NCI-H2196 treated with DMSO at 0.1 percent for 48 hours (cell line): ENCODE measurements around the gene PEMT.

Source experiments
- DNase-seq: peaks from one replicate; lab custom pipeline; 2025; ENCODE audit not compliant: unreplicated experiment; lab: John Stamatoyannopoulos, UW

PEMT gene

DNA sequence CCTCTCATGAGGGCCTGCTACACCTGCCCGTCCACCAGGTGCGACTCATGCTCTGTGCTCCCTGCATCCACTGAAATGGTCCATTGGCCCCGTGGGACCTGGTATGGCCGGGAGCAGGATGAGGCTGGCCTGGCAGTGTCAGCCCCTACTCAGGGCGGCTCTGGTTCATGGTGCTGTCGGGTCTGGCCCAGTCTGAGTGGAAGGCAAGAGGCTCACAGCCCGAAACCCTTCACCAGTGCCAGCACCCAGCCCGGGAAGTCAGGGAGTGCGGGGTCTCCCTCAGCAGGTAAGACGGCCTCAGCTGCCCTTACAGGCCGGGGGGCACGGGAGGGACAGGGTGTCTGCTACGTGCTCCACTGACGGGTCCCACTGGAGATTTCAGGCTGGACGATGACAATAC lies 54.8 kb downstream of the PEMT start:
- no peak for DNase-seq

DNA sequence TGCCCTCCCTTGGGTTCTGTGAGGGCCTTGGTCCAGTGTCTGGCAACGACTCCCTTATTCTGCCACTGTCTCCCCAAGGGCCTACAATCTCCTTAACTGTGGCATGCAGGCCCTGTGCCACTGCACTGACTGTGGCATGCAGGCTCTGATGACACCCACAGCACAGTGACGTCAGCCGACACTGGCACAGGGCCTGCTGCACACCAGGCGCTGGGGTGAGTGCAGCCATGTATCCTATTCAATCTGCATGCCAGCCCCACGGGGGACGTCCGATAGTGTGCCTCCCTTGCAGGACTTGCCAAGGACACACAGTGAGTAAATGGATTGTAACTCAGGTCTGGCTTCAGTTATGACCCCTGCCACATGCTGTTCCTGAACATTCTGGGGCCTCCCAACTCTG lies 55.6 kb downstream of the PEMT start:
- DNase-seq = no peak

DNA sequence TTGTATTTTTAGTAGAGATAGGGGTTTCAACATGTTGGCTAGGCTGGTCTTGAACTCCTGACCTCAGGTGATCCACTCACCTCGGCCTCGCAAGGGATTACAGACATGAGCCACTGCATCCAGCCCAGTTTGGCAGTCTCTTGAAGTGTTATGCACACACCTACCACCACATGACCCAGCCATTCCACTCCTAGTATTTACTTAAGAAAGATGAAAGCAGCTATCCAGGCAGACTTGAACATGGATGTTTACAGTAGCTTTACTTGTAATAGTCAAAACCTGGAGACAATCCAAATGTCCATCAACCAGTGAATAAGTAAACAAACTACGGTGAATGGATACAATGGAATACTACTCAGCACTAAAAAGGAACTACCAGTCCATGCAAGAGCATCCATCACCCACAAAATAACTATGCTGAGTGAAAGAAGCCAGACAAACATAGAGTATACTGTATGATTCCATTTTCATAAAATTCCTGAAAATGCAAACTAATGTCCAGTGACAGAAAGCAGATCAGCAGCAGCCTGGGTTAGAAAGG lies 57.5 kb downstream of the PEMT start:
- no peak for DNase-seq

DNA sequence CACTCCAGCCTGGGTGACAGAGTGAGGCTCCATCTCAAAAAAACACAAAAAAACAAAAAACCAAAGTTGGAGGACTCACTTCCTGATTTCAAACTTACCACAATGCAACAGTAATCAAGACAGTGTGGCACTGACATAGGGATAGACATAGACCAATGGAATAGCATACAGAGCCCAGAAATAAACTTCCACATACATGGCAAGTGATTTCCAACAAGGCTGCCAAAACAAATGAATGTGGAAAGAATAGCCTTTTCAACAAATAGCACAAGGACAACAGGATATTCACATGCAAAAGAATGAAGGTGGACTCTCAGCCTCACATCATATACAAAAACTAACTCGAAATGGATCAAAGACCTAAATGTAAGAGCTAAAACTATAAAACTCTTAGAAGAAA lies 58.5 kb downstream of the PEMT start:
- DNase-seq = no peak

DNA sequence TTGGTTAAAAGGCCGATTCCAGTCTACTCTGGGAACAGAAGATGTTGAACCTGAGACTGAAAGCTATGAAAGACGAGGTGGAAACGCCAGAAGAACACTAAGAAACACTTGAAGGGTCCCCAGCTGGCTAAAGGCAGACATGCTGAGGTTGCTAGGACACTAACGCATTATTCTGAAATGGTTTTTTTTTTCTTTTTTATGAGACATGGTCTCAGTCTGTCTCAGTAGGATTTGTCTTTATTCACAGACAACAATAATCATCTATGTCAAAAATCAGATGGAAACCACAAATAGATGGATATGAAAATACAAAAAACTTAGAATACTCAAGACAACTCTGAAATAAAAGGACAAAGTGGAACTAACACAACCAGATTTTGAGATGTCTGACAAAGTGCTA lies 60.4 kb downstream of the PEMT start:
- DNase-seq = no peak

DNA sequence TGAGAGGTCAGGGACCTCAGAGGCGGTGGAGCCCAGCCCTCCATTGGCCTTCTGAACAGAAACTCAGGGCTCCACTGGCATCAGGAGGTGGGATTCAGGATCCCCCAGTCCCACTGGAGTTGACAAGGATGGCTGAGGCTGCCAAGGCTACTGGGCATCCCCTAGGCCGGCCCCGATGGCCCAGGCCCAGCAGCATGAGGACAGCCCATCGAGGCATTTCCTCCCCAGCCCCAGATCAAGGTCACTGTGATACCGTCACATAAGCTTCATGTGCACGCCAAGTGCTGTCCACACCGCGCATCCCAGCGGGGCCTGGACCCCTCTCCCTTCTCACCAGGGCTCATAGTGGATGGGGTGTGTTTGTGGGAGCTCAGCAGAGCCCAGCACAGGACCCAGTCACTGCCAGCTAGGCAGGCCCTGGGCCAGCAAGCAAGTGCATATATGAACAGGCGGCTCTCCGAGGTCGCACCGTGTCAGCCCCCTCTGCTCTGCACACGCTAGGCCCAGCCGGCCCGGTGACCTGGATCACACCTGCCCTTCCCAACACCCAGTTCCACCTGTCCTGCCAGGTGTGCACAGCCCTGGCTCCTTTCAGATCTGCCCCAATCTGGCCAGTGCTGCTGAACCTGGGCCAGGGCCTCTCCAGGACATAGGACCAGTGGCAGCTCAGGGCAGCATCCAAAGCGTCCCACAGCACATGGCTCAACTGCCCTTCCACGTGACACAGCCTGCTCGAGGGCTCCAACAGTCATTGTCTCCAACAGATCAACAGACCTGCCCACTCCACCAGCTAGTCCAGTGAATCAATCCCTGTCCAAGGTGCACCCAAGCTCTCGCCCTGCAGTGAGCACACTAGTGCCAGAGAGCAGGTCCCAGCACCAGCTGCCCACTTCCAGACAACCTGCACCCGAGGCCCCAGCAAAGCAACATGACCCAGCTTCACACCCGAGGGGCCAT lies 62.5 kb downstream of the PEMT start:
- peak; percentile 78 for DNase-seq

DNA sequence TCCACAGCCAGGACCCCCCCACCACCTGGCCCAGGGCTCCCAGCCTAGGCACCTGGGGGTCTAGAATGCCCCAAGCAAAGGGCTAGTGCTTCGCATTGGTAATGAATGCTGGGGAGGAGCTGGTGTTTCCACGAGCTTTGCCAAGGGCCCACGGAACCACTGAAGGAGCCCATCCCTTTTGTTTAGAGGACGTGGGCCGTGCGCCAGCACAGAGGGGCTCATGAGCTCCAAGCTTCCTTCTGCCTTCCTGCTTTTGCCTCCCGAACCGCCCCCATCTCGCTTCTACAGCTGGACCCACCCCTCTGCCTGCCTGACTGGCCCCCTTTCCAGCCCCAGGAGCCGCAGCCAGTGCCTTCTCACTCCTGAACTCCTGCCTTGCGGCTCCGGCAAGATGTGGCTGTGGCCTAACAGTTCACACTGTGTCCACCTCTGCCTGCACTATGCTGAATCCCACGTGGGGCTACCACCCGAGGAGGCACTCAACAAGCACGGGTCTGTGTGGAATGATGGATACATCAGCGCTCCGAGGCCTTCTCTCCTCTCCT lies 63.5 kb downstream of the PEMT start:
- DNase-seq = no peak

DNA sequence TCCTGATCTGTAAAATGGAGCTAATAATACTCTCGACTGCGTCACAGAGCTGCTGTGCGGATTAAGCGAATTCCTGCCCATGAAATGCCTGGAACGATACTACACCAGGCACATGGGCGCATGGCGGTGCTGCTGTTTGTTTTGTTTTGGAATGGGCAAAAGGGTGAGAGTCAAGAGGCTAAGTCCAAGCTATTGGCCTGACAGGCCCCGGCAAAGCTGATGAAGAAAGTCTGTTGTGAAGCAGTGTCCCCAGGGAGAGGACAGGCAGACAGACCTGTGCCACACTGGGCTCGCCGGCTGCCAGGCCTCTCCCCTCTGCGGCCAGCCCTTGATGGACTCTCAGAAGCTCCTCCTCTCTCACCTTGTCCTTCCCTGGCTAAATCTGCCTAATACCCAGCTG lies 64.0 kb downstream of the PEMT start:
- no peak for DNase-seq

DNA sequence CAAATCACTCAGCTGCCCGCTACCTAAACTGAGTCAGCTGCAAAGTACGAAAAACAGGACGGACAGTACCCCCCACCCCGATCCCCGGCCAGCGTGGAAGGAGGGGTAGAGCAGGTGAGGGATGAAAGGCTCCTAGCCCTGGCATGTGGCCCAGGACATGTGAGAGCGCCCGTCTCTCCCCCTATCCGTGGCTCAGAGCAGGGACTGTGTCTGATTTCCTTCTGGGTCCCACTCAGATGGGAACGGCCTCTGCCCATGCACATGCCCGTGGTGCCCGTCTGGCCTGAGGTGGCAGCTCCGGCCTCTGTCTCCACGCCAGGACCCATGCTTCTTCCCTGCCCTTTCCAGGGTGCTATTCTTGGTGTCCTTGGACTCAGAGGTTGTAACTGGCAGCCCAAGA lies 65.1 kb downstream of the PEMT start:
- DNase-seq = peak; percentile 21

DNA sequence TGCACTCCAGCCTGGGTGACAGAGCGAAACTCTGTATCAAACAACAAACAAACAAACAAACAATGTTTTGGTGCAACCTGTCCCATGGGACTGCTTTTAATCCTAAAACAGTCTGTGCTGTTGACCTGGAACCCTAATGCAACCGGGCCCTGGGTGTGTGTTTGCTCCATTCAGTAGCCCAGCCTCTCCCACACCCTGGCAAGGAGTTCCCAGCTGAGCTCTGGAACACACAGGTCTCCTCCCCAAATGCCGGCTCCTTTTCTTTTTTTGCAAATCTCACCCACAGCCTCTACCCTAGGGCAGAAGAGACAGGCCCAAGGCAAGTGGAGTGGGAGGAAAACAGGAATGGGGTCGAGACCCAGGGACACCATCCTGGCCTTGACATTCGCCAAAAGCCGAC lies 65.6 kb downstream of the PEMT start:
- no peak for DNase-seq

DNA sequence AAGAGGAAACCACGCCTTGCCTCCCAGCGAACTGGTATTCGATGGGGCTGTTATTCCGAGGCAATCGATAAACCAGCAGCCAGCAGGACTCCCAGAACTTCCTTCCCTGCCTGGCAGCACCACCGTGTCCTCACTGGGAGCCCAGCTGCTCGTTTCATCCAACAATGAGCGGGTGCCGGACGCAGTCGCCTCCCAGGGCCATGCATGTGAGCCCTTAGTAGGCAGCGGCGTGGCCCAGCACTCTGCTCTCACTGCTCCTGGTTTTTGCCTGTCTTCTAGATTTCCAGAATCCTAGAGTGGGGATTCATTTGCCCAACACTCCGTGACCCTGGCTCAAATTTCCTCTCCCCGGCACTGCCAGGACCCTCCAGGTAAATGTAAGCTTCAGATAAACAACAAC lies 66.2 kb downstream of the PEMT start:
- no peak for DNase-seq

DNA sequence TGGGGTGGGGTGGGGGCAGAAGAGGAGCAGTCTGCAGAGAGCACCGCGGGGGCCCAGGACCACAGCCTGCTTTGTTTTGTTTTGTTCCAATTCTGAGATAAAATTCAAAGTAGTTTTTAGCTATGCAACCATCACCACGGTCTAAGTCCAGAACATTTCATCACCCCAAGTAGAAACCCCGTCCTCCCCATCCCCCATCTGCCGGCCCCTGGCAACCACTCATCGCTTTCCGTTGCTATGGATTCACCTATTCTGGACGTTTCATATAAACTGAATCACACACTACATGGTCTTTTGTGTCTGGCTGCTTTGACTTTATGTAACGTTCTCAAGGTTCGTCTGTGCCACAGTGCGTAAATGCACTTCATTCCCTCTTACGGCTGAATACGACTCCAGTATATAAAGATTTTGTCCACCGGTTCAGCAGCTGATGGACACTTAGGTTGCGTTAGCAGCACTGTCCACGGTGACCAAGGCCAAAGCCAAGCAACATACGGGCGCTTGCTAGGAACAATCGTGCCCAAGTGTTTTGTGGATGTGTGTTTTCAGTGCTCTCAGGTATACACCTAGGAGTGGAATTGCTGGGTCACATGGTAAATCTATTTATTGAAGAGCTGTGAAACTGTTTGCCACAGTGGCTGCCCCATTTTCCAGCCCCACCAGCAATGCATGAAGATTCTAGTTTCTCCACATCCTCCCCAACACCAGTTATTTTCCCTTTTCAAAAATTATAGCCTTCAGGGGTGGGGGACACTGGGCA lies 67.6 kb downstream of the PEMT start:
- DNase-seq = no peak

DNA sequence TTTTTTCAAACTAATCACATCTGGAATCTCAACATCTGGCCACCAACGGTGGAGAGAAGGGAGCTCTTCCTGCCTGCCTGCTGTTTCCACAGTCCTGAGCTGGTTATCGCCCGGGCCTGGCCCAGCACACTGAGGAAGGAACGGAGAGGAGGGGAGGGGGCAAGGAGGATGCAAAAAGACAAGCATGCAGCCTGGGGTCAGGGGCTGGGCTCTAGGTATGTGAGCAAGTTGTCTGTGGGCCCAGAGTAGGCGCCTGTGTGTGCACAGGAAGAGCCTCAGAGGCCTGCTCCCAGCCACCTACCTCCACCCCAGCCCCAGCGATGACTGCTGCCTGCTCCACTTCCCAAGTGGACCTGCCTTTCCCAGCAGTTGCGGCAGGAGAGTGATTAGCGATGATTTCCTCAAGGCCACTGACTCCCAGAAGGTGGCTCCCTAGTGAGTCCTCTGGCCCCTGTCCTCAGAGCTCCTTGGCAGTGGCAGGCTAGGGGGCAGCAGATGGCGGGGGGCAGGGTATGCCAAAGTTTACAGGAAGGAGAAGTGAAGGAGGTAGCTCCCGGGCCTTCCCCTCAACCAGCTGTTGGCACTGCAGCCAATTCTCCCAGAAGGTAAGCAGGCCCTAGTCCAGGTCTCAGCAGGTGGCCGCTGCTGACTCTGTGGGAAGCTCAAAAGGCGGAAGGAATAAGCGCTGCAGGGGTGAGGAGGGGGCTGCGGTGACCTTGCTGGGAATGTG lies 68.3 kb downstream of the PEMT start:
- DNase-seq = peak; percentile 21

DNA sequence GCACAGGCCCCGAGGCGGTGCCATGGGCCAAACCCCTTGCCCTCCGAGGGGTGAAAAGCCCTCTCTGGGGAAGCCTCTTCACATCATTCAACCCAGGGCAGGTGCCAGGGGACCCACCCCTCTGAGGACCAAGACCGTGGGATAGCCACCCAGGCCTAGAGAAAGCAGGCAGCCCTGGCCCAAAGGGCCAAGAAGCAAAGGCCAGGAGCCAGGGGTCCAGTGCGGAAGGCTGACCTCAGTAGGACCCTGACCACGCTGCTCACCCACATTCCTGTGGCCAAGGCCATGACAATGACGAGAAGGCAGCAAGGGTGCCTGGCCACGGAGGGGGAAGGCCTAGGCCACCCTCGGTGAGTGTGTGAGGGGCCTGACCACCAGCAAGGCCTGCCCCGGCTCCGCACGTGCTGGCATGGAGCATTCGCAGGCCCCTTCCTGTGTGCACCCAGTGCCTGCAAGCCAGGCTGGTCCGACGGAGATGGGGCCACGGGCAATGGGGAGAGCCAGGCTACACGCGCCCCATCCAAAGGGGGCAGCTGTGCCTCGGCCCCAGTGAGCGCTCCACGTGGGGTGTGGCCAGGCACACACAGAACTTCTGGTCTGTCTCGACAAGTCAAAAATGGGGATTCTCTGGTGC lies 70.8 kb downstream of the PEMT start:
- no peak for DNase-seq

DNA sequence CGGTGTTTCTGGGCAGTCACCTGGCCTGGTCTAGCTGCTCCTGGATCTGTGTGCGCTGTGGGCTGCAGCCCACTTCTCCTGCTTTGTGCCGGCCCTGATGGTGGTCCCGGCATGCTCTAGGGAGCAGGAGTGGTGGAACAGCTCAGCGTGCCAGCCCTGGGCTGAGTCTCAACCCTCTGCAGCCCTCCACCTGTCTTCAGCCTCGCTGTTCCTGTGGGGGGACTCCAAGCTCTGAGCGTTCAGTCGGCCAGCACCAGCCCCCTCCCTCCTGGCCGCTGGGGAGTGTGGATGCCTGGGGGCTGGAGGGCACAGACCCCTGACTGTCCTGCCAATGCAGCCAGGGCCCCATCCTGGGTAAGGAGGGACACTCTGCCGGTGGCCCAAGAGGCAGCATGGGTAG lies 71.6 kb downstream of the PEMT start:
- DNase-seq = no peak

DNA sequence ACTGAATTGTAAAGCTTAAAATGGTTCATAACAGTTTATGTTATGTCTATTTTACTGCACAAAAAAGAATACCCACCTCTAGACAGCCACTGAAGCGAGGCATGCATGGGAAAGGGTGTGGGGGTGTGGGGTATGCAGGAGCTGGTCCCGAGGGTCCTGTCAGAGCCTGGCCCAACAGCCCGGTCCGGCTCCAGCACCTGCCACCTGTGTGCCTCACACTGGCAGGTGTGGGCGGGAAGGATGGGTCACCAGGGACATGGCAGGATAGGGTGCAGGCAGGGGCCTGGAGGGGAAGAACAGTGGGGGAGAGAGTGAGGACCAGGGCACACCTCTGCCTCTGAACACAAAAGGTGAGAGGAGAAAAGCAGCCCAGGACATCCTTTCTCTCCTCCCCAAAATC lies 72.6 kb downstream of the PEMT start:
- no peak for DNase-seq

DNA sequence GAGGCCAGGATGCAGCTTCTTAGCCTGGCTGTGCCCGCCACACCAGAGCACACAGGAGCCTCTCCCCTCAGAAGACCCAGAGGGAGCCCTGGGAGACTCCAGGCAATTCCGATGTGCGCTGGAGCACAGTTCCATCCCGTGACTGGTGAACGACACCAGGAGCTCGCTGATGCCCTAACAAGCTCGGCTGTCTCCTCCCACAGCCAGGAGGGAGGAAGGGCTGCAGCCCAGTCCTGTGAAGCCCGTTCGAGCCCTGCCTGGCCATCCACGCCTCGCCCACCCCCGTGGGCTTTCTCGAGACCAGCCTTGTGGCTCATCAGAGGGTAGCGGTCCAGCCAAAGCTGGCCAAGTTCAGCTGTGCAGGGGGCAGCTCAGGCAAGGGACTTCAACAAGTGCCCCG lies 73.5 kb downstream of the PEMT start:
- DNase-seq = no peak

DNA sequence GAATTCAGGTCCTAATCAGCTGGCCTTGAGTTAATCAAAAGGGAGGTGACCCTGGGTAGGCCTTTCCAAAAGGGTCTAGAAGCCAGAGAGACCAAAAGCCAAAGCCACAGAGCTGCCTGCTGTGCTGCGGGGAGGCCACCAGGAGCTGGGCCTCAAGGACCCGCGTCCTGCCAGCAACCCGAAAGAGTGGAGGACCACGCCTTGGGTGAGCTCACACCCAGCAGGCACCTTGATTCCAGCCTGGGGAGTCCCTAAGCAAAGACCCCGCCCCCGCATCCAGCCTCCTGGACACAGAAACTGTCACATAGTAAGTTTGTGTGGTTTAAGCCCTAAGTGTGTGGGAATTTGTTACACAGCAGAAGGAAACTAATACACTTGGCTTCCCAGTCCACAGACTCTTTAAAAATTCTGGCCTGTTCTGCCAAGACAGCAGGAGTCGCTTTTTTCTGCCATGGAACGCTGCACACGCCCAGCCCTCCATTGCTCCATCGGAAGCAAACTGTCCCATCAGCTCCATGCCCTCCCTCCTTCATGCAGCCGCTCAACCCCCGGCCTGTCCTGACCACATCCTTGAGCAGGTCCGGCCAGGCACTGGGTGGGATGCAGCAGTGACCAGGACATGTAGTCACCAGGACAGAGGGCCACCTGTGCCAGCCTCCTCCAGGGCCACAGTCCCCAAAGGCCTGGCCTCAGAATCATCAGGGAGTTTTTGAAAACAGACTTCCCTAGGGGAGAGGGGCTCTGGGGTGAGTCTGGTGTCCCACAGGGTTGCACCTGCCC lies 74.4 kb downstream of the PEMT start:
- DNase-seq = no peak

DNA sequence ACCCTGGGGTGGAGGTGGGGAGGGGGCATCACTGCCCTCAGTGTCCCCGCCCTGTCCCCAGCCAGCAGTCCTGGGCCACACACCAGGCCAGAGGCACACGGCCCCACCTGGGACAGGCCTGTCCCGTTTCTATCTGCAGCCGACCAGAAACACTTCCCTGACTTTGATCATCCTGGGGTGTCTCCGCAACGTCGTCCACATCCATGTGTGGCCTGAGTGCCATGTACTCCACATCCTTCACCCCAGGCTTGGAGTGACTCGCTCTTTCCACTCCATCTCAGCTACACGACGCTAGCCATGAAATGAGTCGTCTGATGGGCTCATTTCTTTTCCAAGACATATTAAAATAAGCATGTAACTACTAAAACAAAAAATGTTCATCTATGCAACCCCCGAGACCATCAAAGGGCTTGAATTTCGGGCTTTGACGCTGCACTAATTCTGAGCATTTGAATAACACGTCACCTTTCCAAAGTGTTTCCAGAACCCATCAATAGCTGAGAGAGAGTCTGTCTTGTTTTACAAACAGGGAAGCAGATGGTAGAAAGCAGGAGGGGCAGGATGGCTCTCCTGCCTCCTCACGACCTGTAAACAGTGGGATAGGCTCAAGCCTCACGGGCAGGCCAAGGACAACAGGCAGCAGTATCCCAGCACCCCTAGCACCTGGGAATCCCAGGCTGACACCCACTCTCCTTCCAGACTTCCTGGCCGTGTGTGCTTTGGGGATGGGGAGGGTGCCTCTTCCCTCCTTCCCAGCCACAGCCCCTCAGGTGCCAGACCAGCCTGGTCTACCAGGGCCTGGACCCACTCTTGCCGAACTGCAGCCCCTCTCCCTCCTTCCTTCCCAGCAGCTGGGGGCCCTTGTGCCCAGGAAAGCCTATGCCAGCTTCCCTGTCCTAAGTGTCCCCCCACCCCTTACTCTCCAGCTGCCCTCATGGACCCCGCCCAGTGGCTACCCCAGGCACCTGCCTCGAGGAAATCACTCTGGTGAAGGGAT lies 75.3 kb downstream of the PEMT start:
- DNase-seq = no peak
